ENCODE data around the gene FEN1. TPM values are rescaled to one million over a fixed set of nuclear protein-coding genes. Genes with fewer than 3 reads are reported as not detected.

The FEN1 gene
- total and polyA plus RNA-seq, 9 donors = 3.7 to 8.6 (median 5.0) TPM

DNA sequence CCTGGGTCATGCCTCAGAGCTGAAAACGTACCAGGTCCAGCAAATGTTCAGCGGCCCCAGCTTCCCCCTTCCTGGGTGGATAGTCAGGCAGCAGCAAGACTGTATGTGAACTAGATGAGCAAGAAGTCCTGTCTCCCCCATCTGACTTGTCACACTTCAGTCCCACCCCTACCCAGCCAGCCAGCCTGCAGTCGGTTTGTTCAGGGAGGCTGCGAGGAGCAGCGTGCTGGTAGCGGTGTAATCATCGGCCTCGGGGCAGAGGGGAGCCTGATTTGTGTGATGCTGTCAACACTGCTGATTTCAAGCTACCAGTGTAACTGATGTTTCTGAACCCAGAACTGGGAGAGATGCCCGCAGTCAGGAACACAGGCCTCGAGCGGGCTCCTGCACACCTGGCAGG is 9.9 kb upstream of the FEN1 start:
- DNase-seq = no peak
- 74 to 85% (median 81%) methylated on average over 11 of the region's 11 CpGs for WGBS, 3 donors
- H3K36me3 ChIP-seq = no peaks in the 10 kb centered on the region

DNA sequence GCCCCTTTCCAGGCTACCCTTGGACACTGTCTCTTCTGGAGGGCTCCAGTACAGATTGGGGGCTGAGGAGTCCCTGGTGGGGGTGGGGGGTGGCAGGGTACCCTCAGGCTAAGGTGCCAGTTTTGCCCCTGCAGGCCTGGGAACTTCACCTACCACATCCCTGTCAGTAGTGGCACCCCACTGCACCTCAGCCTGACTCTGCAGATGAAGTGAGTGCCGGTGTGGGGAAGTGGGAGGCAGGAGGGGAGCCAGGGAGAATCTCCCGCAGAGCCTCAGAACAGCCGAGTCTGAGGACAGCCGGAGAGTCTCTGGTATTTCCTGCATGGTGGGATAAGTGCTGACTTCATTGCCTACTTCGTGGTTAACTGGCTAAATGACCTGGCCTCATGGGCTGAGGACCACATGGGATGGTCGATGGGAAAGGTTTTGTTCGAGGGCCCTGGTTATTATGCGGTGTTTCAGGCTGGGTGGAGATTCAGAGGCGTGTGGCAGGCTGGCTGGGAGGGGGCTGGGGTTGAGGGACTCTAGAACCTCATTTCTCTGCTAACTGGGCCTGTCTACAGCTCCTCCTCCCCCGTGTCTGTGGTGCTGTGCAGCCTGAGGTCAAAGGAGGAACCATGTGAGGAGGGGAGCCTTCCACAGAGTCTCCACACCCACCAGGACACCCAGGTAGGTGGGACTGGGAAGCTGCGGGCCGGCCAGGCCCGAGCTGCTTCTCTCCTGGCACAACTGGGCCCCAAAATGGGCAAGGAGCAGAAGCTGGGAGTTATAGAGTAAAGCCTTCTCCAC is 8.8 kb upstream of the FEN1 start:
- DNase-seq = no peak
- WGBS, 3 donors = 41 to 49% (median 48%) methylated on average over 13 of the region's 13 CpGs
- no peaks in the 10 kb centered on the region for H3K4me1 ChIP-seq (ENCODE audit: insufficient read depth)
- H3K27ac ChIP-seq = no peak overlapping the region
- no peaks in the 10 kb centered on the region for H3K36me3 ChIP-seq
- H3K4me3 ChIP-seq = no peak overlapping the region
- intact Hi-C loops (cut with DNase I) = no loop called here
- no peaks in the 10 kb centered on the region for H3K9me3 ChIP-seq
- H3K27me3 ChIP-seq = no peaks in the 10 kb centered on the region
- TF ChIP-seq EP300 (IDR thresholded peaks at IDR 0.05) (no peak), POLR2A (IDR thresholded peaks at IDR 0.05) (no peak)
- TF ChIP-seq, protein P1, sequence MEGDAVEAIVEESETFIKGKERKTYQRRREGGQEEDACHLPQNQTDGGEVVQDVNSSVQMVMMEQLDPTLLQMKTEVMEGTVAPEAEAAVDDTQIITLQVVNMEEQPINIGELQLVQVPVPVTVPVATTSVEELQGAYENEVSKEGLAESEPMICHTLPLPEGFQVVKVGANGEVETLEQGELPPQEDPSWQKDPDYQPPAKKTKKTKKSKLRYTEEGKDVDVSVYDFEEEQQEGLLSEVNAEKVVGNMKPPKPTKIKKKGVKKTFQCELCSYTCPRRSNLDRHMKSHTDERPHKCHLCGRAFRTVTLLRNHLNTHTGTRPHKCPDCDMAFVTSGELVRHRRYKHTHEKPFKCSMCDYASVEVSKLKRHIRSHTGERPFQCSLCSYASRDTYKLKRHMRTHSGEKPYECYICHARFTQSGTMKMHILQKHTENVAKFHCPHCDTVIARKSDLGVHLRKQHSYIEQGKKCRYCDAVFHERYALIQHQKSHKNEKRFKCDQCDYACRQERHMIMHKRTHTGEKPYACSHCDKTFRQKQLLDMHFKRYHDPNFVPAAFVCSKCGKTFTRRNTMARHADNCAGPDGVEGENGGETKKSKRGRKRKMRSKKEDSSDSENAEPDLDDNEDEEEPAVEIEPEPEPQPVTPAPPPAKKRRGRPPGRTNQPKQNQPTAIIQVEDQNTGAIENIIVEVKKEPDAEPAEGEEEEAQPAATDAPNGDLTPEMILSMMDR (IDR thresholded peaks at IDR 0.05) = no peak

More for the DNA sequence above, 9.9 kb upstream of the FEN1 start:
- Histone ChIP-seq H3K27me3 (no peaks in the 10 kb centered on the region), H3K9me3 (no peaks in the 10 kb centered on the region), H3K27ac (no peak overlapping the region), H3K4me3 (no peak overlapping the region), H3K4me1 (ENCODE audit: insufficient read depth) (peaks cover under 1% of the 10 kb centered on the region)
- no peak for TF ChIP-seq EP300 (IDR thresholded peaks at IDR 0.05)
- TF ChIP-seq, protein P1 (IDR thresholded peaks at IDR 0.05) = no peak
- no peak for TF ChIP-seq POLR2A (IDR thresholded peaks at IDR 0.05)
- intact Hi-C loops (cut with DNase I) = no loop called here

DNA sequence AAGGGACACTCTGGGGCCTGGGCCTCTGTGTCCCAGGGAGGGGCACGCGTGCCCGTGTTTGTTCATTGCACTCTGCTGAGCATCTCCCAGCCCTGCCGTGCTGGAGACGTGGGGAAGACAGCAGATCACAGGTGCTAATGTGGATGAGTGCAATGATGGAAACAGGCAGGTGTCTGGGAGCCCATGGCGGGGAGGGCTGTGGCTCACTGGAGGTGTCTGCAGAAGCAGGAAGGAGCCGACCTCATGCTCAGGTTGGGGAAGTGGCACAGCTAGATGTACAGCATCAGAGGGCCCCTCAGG is 8.3 kb upstream of the FEN1 start:
- intact Hi-C loops (cut with DNase I) = no loop called here
- peak in 1 of 5 donors; percentile 33 for DNase-seq
- Histone ChIP-seq H3K4me3 (no peak overlapping the region), H3K27me3 (no peaks in the 10 kb centered on the region), H3K36me3 (no peaks in the 10 kb centered on the region), H3K4me1 (ENCODE audit: insufficient read depth) (no peaks in the 10 kb centered on the region), H3K9me3 (no peaks in the 10 kb centered on the region), H3K27ac (no peak overlapping the region)
- WGBS, 3 donors = 70 to 78% (median 77%) methylated on average over 7 of the region's 7 CpGs
- TF ChIP-seq POLR2A (IDR thresholded peaks at IDR 0.05) = no peak
- TF ChIP-seq EP300 (IDR thresholded peaks at IDR 0.05) = no peak
- TF ChIP-seq, protein P1 (IDR thresholded peaks at IDR 0.05) = no peak

DNA sequence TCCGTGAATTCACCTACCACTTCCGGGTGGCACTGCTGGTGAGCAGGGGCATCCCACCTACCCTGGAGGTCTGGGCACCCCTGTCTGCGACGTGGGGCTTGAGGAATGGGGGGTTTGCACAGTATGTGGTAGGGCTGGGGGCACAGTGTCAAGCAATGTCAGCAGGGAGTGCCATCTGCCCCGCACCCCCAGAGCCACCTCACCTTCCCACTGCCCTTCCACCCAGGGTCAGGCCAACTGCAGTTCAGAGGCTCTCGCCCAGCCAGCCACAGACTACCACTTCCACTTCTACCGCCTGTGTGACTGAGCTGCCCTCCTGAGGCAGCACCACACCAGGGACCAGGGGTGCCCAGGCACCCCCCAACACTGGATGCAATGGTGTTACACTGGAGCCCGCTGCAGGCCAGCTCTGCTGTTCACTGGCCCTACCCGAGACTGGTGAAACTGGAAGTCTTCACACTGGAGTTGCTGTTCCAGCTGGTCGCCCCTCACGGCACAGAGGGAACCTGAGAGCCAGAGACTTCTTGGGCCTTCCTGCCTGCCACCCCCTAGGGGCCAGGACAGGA is 6.8 kb upstream of the FEN1 start:
- intact Hi-C loops (cut with DNase I) = no loop called here
- WGBS, 3 donors = 78 to 83% (median 78%) methylated on average over 11 of the region's 11 CpGs

More for the DNA sequence above, 6.8 kb upstream of the FEN1 start:
- H3K36me3 ChIP-seq = no peaks in the 10 kb centered on the region
- H3K27ac ChIP-seq = no peak overlapping the region
- DNase-seq = no peak
- H3K9me3 ChIP-seq = no peaks in the 10 kb centered on the region
- no peak for TF ChIP-seq EP300 (IDR thresholded peaks at IDR 0.05)
- TF ChIP-seq POLR2A (IDR thresholded peaks at IDR 0.05) = no peak
- TF ChIP-seq, protein P1 (IDR thresholded peaks at IDR 0.05) = no peak
- H3K27me3 ChIP-seq = no peaks in the 10 kb centered on the region
- no peak overlapping the region for H3K4me3 ChIP-seq
- H3K4me1 ChIP-seq (ENCODE audit: insufficient read depth) = no peaks in the 10 kb centered on the region
